H1 (cell line): Measurements from ENCODE around the gene MYRIP. TPM values are rescaled to one million over a fixed set of nuclear protein-coding genes. Genes with fewer than 3 reads are reported as not detected.

Source experiments
- CTCF ChIA-PET: fragments of 300-600 bp; sonication (Branson Sonifier 250); formaldehyde crosslinking; loops from one replicate; lab custom pipeline; 2021; ENCODE audit not compliant: partially characterized antibody; lab: Charles Lee
- POLR2A ChIA-PET: fragments of 300-600 bp; sonication (Branson Sonifier 250); formaldehyde crosslinking; loops from one replicate; lab custom pipeline; 2021; ENCODE audit warnings: inconsistent platforms; ENCODE audit not compliant: partially characterized antibody; lab: Charles Lee
- DNase-seq, 2 experiments: peaks; one replicate each; pipeline versions ENCODE4 v3.0.0 to v3.0.0-alpha.2; 2010 to 2022; ENCODE audit warnings: low spot score in 2 of 2, low read depth in 1 of 2, mixed read lengths in 1 of 2
- FAIRE-seq: peaks from 2 replicates; lab custom pipeline; 2011; peaks lifted over from hg19 to GRCh38; lab: Jason Lieb, UNC
- H2AFZ ChIP-seq: 2 replicates; pipeline ENCODE4 v1.8.1; 2012; ENCODE audit warnings: low read length, inconsistent platforms
- H2AK5ac ChIP-seq: 2 replicates; pipeline ENCODE4 v1.6.1; 2013; ENCODE audit warnings: low read depth, low read length
- H2BK120ac ChIP-seq: replicated peaks from 2 replicates; pipeline ENCODE3; 2013; ENCODE audit warnings: low read depth, low read length, inconsistent platforms
- H2BK12ac ChIP-seq: 2 replicates; pipeline ENCODE4 v1.6.1; 2013; ENCODE audit warnings: low read depth, low read length
- H2BK15ac ChIP-seq: 2 replicates; pipeline ENCODE4 v1.6.1; 2013; ENCODE audit warnings: low read length
- H2BK20ac ChIP-seq: 2 replicates; pipeline ENCODE4 v1.6.1; 2013; ENCODE audit warnings: low read length
- H2BK5ac ChIP-seq: 2 replicates; pipeline ENCODE4 v1.6.1; 2013; ENCODE audit warnings: low read depth, low read length
- H3K14ac ChIP-seq: 2 replicates; pipeline ENCODE4 v1.6.1; 2013; ENCODE audit warnings: inconsistent platforms; ENCODE audit not compliant: insufficient read length
- H3K18ac ChIP-seq: 2 replicates; pipeline ENCODE4 v1.6.1; 2013; ENCODE audit warnings: low read length; ENCODE audit errors: extremely low read depth
- H3K23ac ChIP-seq: 2 replicates; pipeline ENCODE4 v1.6.1; 2013; ENCODE audit warnings: inconsistent platforms; ENCODE audit not compliant: insufficient read length
- H3K23me2 ChIP-seq: 2 replicates; pipeline ENCODE4 v1.6.1; 2013; ENCODE audit warnings: low read depth, low read length
- H3K27ac ChIP-seq: 2 replicates; pipeline ENCODE4 v1.6.1; 2011; ENCODE audit warnings: low read depth, low read length, inconsistent platforms
- H3K27me3 ChIP-seq, 4 experiments: replicated peaks in 1 of 4; 1 replicate in 1 of 4; 2 replicates in 3 of 4; pipeline versions ENCODE4 v1.6.1 to v1.8.1; 2011 to 2013; ENCODE audit warnings: low read length in 3 of 4, mild to moderate bottlenecking in 3 of 4, inconsistent platforms in 2 of 4, mixed read lengths in 2 of 4, moderate library complexity in 1 of 4; ENCODE audit not compliant: control insufficient read depth in 3 of 4, insufficient read depth in 3 of 4; ENCODE audit errors: extremely low read depth in 1 of 4
- H3K36me3 ChIP-seq, 4 experiments: 2 replicates each; pipeline versions ENCODE4 v1.6.1 to v1.8.1; 2011 to 2013; ENCODE audit warnings: mild to moderate bottlenecking in 4 of 4, low read length in 3 of 4, moderate library complexity in 2 of 4, control low read depth in 1 of 4, inconsistent platforms in 1 of 4; ENCODE audit not compliant: insufficient read depth in 4 of 4, control insufficient read depth in 2 of 4
- H3K4ac ChIP-seq: replicated peaks from 2 replicates; pipeline ENCODE3; 2013; ENCODE audit warnings: low read length, low read depth, mixed read lengths, inconsistent platforms; ENCODE audit not compliant: insufficient read length
- H3K4me1 ChIP-seq, 4 experiments: replicated peaks in 1 of 4; 1 replicate in 1 of 4; 2 replicates in 3 of 4; pipeline versions ENCODE4 v1.6.1 to v1.8.1; 2011 to 2013; ENCODE audit warnings: low read length in 3 of 4, inconsistent platforms in 2 of 4, mixed read lengths in 1 of 4; ENCODE audit not compliant: insufficient read depth in 4 of 4, control insufficient read depth in 3 of 4
- H3K4me2 ChIP-seq, 2 experiments: 2 replicates each; pipeline versions ENCODE4 v1.6.1 to v1.8.1; 2011 to 2013; ENCODE audit warnings: low read depth in 2 of 2, low read length in 2 of 2, control low read depth in 1 of 2, inconsistent platforms in 1 of 2, mild to moderate bottlenecking in 1 of 2; ENCODE audit not compliant: insufficient read depth in 1 of 2
- H3K4me3 ChIP-seq, 4 experiments: fragments of 200-600, 300-600 bp in 1 of 4; sonication (generic), shearing (Covaris generic), sonication (Bioruptor Twin) in 1 of 4; 2 replicates each; pipeline versions ENCODE4 v1.5.1 to v1.8.1; 2011 to 2016; ENCODE audit warnings: low read length in 4 of 4, low read depth in 3 of 4, control low read depth in 2 of 4, inconsistent platforms in 2 of 4, mild to moderate bottlenecking in 2 of 4, mixed read lengths in 1 of 4, moderate library complexity in 1 of 4; ENCODE audit not compliant: insufficient read depth in 2 of 4; ENCODE audit errors: extremely low read depth in 1 of 4
- H3K56ac ChIP-seq: replicated peaks from 2 replicates; pipeline ENCODE3; 2013; ENCODE audit warnings: low read depth, mild to moderate bottlenecking, mixed read lengths, low read length, inconsistent platforms; ENCODE audit not compliant: insufficient read length
- H3K79me1 ChIP-seq: 2 replicates; pipeline ENCODE4 v1.6.1; 2013; ENCODE audit warnings: low read depth, low read length, control low read depth
- H3K79me2 ChIP-seq, 2 experiments: 2 replicates each; pipeline versions ENCODE4 v1.6.1 to v1.8.1; 2012 to 2013; ENCODE audit warnings: low read length in 2 of 2, mild to moderate bottlenecking in 2 of 2, inconsistent platforms in 1 of 2; ENCODE audit not compliant: insufficient read depth in 2 of 2, control insufficient read depth in 1 of 2
- H3K9ac ChIP-seq, 4 experiments: replicated peaks in 1 of 4; 1 replicate in 1 of 4; 2 replicates in 3 of 4; pipeline versions ENCODE4 v1.6.1 to v1.8.1; 2011 to 2013; ENCODE audit warnings: low read depth in 3 of 4, low read length in 3 of 4, control low read depth in 2 of 4, mild to moderate bottlenecking in 2 of 4, moderate library complexity in 2 of 4, inconsistent platforms in 1 of 4; ENCODE audit errors: extremely low read depth in 1 of 4
- H3K9me3 ChIP-seq, 2 experiments: 2 replicates each; pipeline versions ENCODE4 v1.6.1 to v1.8.1; 2012 to 2013; ENCODE audit warnings: mild to moderate bottlenecking in 2 of 2, moderate library complexity in 2 of 2, control low read depth in 1 of 2, inconsistent platforms in 1 of 2, low read depth in 1 of 2, low read length in 1 of 2, mixed read lengths in 1 of 2; ENCODE audit not compliant: insufficient read depth in 2 of 2
- H4K20me1 ChIP-seq, 2 experiments: replicated peaks in 1 of 2; 2 replicates each; pipeline versions ENCODE3 to v1.8.1; 2011 to 2013; ENCODE audit warnings: inconsistent platforms in 2 of 2, low read length in 2 of 2, mild to moderate bottlenecking in 1 of 2; ENCODE audit not compliant: insufficient read depth in 2 of 2, control insufficient read depth in 1 of 2
- H4K5ac ChIP-seq: 2 replicates; pipeline ENCODE4 v1.6.1; 2013; ENCODE audit warnings: low read length, low read depth, mixed read lengths, inconsistent platforms; ENCODE audit not compliant: insufficient read length
- H4K8ac ChIP-seq: 2 replicates; pipeline ENCODE4 v1.8.0; 2013; ENCODE audit warnings: mild to moderate bottlenecking, moderate library complexity, low read length, inconsistent platforms; ENCODE audit not compliant: insufficient read depth; ENCODE audit errors: extremely low read depth
- H4K91ac ChIP-seq: replicated peaks from 2 replicates; pipeline ENCODE3; 2013; ENCODE audit warnings: low read length, mixed read lengths, inconsistent platforms; ENCODE audit not compliant: insufficient read length
- BCL11A ChIP-seq, 2 experiments: IDR thresholded peaks; one replicate each; pipeline ENCODE4 v1.6.1; 2011; ENCODE audit warnings: low read depth in 2 of 2, low read length in 2 of 2, mild to moderate bottlenecking in 2 of 2
- BRCA1 ChIP-seq: IDR thresholded peaks from 2 replicates; pipeline ENCODE4 v1.6.1; 2012; ENCODE audit warnings: low read depth, low read length, improper control_type of control experiment
- E2F6 ChIP-seq: IDR thresholded peaks from 2 replicates; pipeline ENCODE4 v1.6.1; 2012; ENCODE audit warnings: inconsistent platforms
- RXRA ChIP-seq: IDR thresholded peaks from 2 replicates; pipeline ENCODE4 v1.6.1; 2011; ENCODE audit warnings: low read depth, mild to moderate bottlenecking, low read length, moderate library complexity; ENCODE audit not compliant: insufficient read depth
- WGBS, 2 experiments: shearing (Covaris generic) in 1 of 2; methylation state at CpG; one replicate each; pipeline versions ENCODE4 v1.1.6 to v1.1.7; 2013 to 2015; ENCODE audit warnings: low lambda C conversion rate in 2 of 2, mixed read lengths in 2 of 2, inconsistent platforms in 1 of 2, low coverage in 1 of 2, missing lambda C conversion rate in 1 of 2; ENCODE audit not compliant: insufficient replicate concordance in 2 of 2, insufficient coverage in 1 of 2, insufficient read length in 1 of 2; ENCODE audit errors: extremely low coverage in 1 of 2, missing lambda C conversion rate in 1 of 2; 5-methylcytosine and 5-hydroxymethylcytosine counted together
- polyA plus RNA-seq, 7 experiments: library from polyadenylated mRNA; depleted of rRNA in 3 of 7; stranded (reverse) in 5 of 7; unstranded in 2 of 7; fragments of >200 nt in 5 of 7; fragments of 200-250 nt in 2 of 7; gene quantifications; 1 replicate in 5 of 7; 2 replicates in 1 of 7; 4 replicates in 1 of 7; pipeline versions ENCODE4 v1.2.1 to v1.2.3, GENCODE V29; 2011 to 2013; ENCODE audit warnings: missing spikeins in 2 of 7, mixed read lengths in 2 of 7
- total RNA-seq: library from RNA; stranded (reverse); fragmentation: NEBNext Ultra II Directional; extraction: Animal tissue kit (Norgen Biotek cat#: 25700); gene quantifications from 2 replicates; pipeline ENCODE4 v1.2.1, GENCODE V29; 2021

The MYRIP gene
- total and polyA plus RNA-seq, 2 of the 8 experiments (the other 6 are each of a cell fraction or from before 2014, with no cell fraction given), result 0.54 to 4.3 TPM

GRCh38 chr3:40120806-40121205 is 311.4 kb downstream of the MYRIP start:
- H3K4me3 ChIP-seq, result no peak overlapping the region
- no peak overlapping the region for H3K14ac ChIP-seq
- H2BK120ac ChIP-seq, result no peak overlapping the region
- TF ChIP-seq BCL11A (IDR thresholded peaks at IDR 0.05; ENCODE audit: low read depth in 2 of 2, low read length in 2 of 2) (no peak), BRCA1 (no peak), E2F6 (no peak), RXRA (no peak)
- no peak overlapping the region for H4K91ac ChIP-seq
- H3K79me1 ChIP-seq, result no peaks in the 10 kb centered on the region
- no peak overlapping the region for H2BK15ac ChIP-seq
- H4K5ac ChIP-seq, result no peak overlapping the region
- FAIRE-seq, result no peak
- H3K36me3 ChIP-seq, result no peaks in the 10 kb centered on the region
- H4K20me1 ChIP-seq, result peaks cover 0 to 2% of the 10 kb centered on the region in 2 experiments
- H3K4ac ChIP-seq, result no peak overlapping the region
- H3K4me1 ChIP-seq, result no peaks in the 10 kb centered on the region
- H3K9me3 ChIP-seq, result no peaks in the 10 kb centered on the region
- CTCF ChIA-PET, result interaction anchor here (0.5 kb wide), 1 partner anchor 320 kb away, joined by 3 read pairs; no protein-coding TSS in a partner anchor
- H2BK20ac ChIP-seq, result no peak overlapping the region
- H3K4me2 ChIP-seq, result no peak overlapping the region
- no peaks in the 10 kb centered on the region for H3K23me2 ChIP-seq
- no peaks in the 10 kb centered on the region for H3K79me2 ChIP-seq
- no peak overlapping the region for H3K18ac ChIP-seq
- H4K8ac ChIP-seq, result no peak overlapping the region
- no peak overlapping the region for H2AFZ ChIP-seq
- no peak overlapping the region for H2AK5ac ChIP-seq
- H3K23ac ChIP-seq, result no peak overlapping the region
- no peaks in the 10 kb centered on the region for H3K27me3 ChIP-seq
- H2BK12ac ChIP-seq, result no peak overlapping the region
- DNase-seq, result no peak
- no peak overlapping the region for H3K9ac ChIP-seq
- WGBS, 2 experiments, result 78% methylated on average over 3 of the region's 3 CpGs; no CpG with 5 or more reads in 1 of the 2 experiments
- no peak overlapping the region for H2BK5ac ChIP-seq
- no peak overlapping the region for H3K56ac ChIP-seq
- POLR2A ChIA-PET, result no interaction called here
- H3K27ac ChIP-seq, result no peak overlapping the region
